ENCODE measurements around the gene KRTAP2-1.
"Not testable (repeated sequence)": the region's sequence is repeated elsewhere in the genome, so short reads cannot be mapped to it uniquely, and the experiment has no call there.

KRTAP2-1 gene

GRCh38 chr17:41052566-41052965 lies 5.5 kb upstream of the KRTAP2-1 start:
- DNase-seq (ENCODE audit: low read depth): no peak
- H3K4me3 ChIP-seq (ENCODE audit: low read depth, low read length): no peak overlapping the region
- no peak for TF ChIP-seq CTCF (IDR thresholded peaks at IDR 0.05; ENCODE audit: control insufficient read depth, extremely low read depth, insufficient read depth)

DNA sequence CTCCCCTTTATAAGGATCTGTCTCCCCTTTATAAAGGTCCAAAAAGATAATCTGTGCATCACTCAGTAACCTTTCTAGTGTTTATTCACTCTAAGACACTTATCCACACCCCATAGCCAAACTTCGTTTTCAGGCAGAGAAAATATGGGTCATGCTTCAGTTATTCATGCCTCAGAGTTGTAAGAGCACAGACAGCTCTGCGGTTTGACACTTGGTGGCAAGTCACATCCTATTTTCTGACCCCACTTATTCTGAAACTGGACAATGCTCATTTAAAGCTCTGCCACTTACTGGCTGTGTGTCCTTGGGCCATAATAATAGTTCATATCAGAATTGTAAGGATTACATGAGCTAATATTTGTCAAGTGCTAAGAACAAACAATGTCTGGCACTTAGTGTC lies 2.0 kb upstream of the KRTAP2-1 start:
- H3K4me3 ChIP-seq (ENCODE audit: low read depth, low read length): no peak overlapping the region
- TF ChIP-seq CTCF (IDR thresholded peaks at IDR 0.05; ENCODE audit: control insufficient read depth, extremely low read depth, insufficient read depth): no peak
- DNase-seq (ENCODE audit: low read depth): no peak

DNA sequence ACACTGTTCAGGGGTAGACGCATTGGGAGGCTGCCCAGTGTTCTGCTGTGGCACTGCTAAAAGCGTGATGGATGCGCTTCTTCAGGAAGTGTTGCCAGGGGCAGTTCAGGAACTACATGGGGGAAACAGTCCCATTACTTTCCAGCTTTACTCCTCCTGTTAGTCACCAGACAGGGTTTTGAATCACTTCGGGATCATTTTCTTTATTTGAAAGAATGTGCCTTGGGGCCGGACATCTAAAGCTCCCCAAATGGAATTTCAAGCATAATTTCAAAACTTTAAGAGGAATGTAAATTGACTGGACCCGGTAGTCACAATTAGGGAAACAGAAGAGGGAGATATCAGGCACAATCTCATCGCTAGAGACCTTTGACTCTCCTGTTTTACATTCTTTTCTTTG lies 1.3 kb upstream of the KRTAP2-1 start:
- DNase-seq (ENCODE audit: low read depth): no peak
- H3K4me3 ChIP-seq (ENCODE audit: low read depth, low read length): no peak overlapping the region
- TF ChIP-seq CTCF (IDR thresholded peaks at IDR 0.05; ENCODE audit: control insufficient read depth, extremely low read depth, insufficient read depth): no peak

GRCh38 chr17:41042953-41043352 lies 4.2 kb downstream of the KRTAP2-1 start:
- DNase-seq (ENCODE audit: low read depth): no peak
- TF ChIP-seq CTCF (IDR thresholded peaks at IDR 0.05; ENCODE audit: control insufficient read depth, extremely low read depth, insufficient read depth): no peak
- no peak overlapping the region for H3K4me3 ChIP-seq (ENCODE audit: low read depth, low read length)

DNA sequence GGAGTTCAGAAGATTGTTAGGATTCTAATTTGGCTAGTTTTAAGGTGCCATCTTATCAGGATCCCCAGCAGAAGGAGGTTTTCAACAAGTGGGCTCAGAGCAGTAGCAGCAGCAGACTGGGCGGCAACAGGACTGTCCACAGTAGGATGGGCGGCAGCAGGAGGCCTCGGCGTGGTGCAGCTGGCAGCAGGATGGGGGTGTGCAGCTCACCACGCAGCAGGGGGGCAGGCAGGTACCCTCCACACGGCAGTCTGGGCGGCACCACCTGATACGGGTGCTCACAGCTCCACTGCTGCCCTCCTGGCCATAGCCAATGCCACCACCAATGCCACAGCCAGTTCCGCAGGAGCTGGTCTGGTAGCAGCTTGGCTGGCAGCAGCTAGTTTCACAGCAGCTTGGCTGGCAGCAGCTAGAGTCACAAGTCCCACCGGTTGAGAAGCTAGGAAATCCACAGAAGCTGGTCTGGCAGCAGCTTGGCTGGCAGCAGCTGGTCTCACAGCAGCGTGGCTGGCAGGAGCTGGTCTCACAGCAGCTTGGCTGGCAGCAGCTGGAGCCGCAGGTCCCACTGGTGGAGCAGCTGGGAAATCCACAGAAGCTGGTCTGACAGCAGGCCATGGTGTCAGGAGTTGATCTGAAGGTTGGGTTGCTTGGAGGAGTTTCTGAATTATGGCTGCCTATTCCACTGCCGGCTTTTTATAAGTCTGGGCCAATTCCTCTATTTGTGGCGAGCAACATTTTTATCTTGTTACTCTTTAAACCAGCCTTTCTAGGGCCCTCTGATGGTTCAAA lies 6.1 kb downstream of the KRTAP2-1 start, which contains the start of gene KRTAP1-1:
Gene KRTAP1-1 (minus strand): TSS at position 668 of the 789 bp plus-strand sequence. CDS start 53 bp downstream, at position 615.
- H3K4me3 ChIP-seq (ENCODE audit: low read depth, low read length); DNase-seq (ENCODE audit: low read depth): not testable (repeated sequence)

DNA sequence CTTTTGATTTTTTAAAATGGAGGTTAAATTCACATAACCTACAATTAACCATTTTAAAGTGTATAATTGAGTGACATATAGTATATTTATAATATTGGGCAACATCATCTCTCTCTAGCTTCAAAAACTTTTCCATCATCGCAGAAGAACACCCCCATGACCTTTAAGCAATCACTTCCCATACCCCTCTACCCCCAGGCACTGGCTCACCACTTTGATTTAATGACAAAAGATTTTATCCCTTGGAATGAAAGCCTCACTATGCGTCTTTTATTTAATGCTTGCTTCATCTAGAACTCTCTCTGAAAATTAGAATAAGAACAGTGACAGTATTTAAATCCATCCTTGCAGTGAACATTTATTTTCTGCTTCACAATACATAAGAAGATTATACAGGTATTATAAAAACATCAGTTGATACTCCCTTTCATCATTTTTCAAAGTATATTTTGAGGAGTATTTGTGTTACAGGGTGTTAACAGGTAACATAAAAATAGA lies 9.2 kb downstream of the KRTAP2-1 start:
- no peak for TF ChIP-seq CTCF (IDR thresholded peaks at IDR 0.05; ENCODE audit: control insufficient read depth, extremely low read depth, insufficient read depth)
- H3K4me3 ChIP-seq (ENCODE audit: low read depth, low read length): no peak overlapping the region
- DNase-seq (ENCODE audit: low read depth): no peak

- not testable (repeated sequence) for H3K4me3 ChIP-seq (ENCODE audit: low read depth, low read length); DNase-seq (ENCODE audit: low read depth)
Observed at GRCh38 chr17:41034346-41034935, 12.7 kb downstream of the KRTAP2-1 start, which contains the start of gene KRTAP1-3. Gene KRTAP1-3 (minus strand): TSS chr17:41034874. CDS start chr17:41034821, 53 bp downstream.
